ENCODE results near the gene PLPP2.
"Not testable (repeated sequence)": the region's sequence is repeated elsewhere in the genome, so short reads cannot be mapped to it uniquely, and the experiment has no call there.

DNA sequence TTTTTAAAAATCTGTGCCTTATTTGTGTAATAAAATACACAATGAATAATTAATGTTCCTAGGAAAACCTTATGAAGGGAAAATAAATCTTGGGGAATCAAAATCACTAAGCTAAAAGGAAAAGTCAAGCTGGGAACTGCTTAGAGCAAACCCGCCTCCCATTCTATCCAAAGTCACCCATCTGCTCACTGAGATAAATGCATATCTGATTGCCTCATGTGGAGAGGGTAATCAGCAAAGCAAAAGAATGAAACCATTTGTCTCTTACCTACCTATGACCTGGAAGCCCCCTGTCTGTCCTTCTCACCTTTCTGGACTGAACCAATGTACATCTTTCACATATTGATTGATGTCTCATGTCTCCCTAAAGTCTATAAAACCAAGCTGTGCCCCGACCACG, 34.4 kb downstream of the PLPP2 start:
- TF ChIP-seq, protein P1, sequence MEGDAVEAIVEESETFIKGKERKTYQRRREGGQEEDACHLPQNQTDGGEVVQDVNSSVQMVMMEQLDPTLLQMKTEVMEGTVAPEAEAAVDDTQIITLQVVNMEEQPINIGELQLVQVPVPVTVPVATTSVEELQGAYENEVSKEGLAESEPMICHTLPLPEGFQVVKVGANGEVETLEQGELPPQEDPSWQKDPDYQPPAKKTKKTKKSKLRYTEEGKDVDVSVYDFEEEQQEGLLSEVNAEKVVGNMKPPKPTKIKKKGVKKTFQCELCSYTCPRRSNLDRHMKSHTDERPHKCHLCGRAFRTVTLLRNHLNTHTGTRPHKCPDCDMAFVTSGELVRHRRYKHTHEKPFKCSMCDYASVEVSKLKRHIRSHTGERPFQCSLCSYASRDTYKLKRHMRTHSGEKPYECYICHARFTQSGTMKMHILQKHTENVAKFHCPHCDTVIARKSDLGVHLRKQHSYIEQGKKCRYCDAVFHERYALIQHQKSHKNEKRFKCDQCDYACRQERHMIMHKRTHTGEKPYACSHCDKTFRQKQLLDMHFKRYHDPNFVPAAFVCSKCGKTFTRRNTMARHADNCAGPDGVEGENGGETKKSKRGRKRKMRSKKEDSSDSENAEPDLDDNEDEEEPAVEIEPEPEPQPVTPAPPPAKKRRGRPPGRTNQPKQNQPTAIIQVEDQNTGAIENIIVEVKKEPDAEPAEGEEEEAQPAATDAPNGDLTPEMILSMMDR (IDR thresholded peaks at IDR 0.05; ENCODE audit: low read length), result not testable (repeated sequence)
- TF ChIP-seq EZH2 (optimal IDR thresholded peaks at IDR 0.05; ENCODE audit: low read depth, low read length), result not testable (repeated sequence)
